ENCODE results near the gene ANXA1.
"Not testable (repeated sequence)": the region's sequence is repeated elsewhere in the genome, so short reads cannot be mapped to it uniquely, and the experiment has no call there.

Gene ANXA1

GRCh38 chr9:73168298-73168934 lies 16.8 kb downstream of the ANXA1 start:
- no peak overlapping the region for H3K27ac Mint-ChIP-seq
- ATAC-seq (replicated peaks) = peak in 1 of 2 donors; percentile 25
- peaks cover 0 to 6% of the 10 kb centered on the region in 2 donors for H3K27me3 Mint-ChIP-seq
- no peak for DNase-seq
- H3K4me3 Mint-ChIP-seq = no peak overlapping the region
- no peaks in the 10 kb centered on the region for H3K9me3 Mint-ChIP-seq
- no peaks in the 10 kb centered on the region for H3K36me3 Mint-ChIP-seq
- H3K4me1 Mint-ChIP-seq = peaks cover 1 to 14% of the 10 kb centered on the region in 2 donors

- DNase-seq = no peak
- Mint-ChIP-seq H3K9me3 (no peaks in the 10 kb centered on the region), H3K4me1 (peaks cover 1 to 14% of the 10 kb centered on the region in 2 donors)
Measured at GRCh38 chr9:73170185-73170957, 18.7 kb downstream of the ANXA1 start.

GRCh38 chr9:73172901-73173215 lies 21.2 kb downstream of the ANXA1 start:
- H3K4me1 Mint-ChIP-seq = peaks cover 1 to 10% of the 10 kb centered on the region in 2 donors
- DNase-seq (no peak), ATAC-seq (replicated peaks) (no peak)
- no peaks in the 10 kb centered on the region for H3K9me3 Mint-ChIP-seq
- no peak overlapping the region for H3K27ac Mint-ChIP-seq
- no peaks in the 10 kb centered on the region for H3K36me3 Mint-ChIP-seq
- H3K27me3 Mint-ChIP-seq = peaks cover 0 to 6% of the 10 kb centered on the region in 2 donors
- H3K4me3 Mint-ChIP-seq = no peak overlapping the region

More at GRCh38 chr9:73170185-73170957, 18.7 kb downstream of the ANXA1 start:
- Mint-ChIP-seq H3K27me3 (peaks cover 0 to 6% of the 10 kb centered on the region in 2 donors), H3K36me3 (no peaks in the 10 kb centered on the region), H3K4me3 (no peak overlapping the region), H3K27ac (no peak overlapping the region)
- ATAC-seq (replicated peaks) = no peak

GRCh38 chr9:73173557-73174329 lies 22.1 kb downstream of the ANXA1 start:
- ATAC-seq (replicated peaks) = no peak
- Mint-ChIP-seq H3K27ac (no peak overlapping the region), H3K4me1 (peaks cover 0 to 1% of the 10 kb centered on the region in 2 donors), H3K4me3 (no peak overlapping the region), H3K27me3 (peaks cover 0 to 6% of the 10 kb centered on the region in 2 donors), H3K9me3 (no peaks in the 10 kb centered on the region), H3K36me3 (no peaks in the 10 kb centered on the region)
- DNase-seq = no peak

GRCh38 chr9:73174330-73174980 lies 22.8 kb downstream of the ANXA1 start:
- DNase-seq (no peak), ATAC-seq (replicated peaks) (no peak)
- H3K27me3 Mint-ChIP-seq = peaks cover 0 to 6% of the 10 kb centered on the region in 2 donors
- peaks cover 0 to 2% of the 10 kb centered on the region in 2 donors for H3K4me1 Mint-ChIP-seq
- H3K9me3 Mint-ChIP-seq = no peaks in the 10 kb centered on the region
- no peak overlapping the region for H3K4me3 Mint-ChIP-seq
- no peak overlapping the region for H3K27ac Mint-ChIP-seq
- no peaks in the 10 kb centered on the region for H3K36me3 Mint-ChIP-seq

GRCh38 chr9:73176450-73176875 lies 24.8 kb downstream of the ANXA1 start:
- no peak overlapping the region for H3K4me3 Mint-ChIP-seq
- no peak for DNase-seq
- H3K36me3 Mint-ChIP-seq = no peaks in the 10 kb centered on the region
- no peak overlapping the region for H3K27ac Mint-ChIP-seq
- no peak for ATAC-seq (replicated peaks)
- peaks cover 0 to 2% of the 10 kb centered on the region in 2 donors for H3K4me1 Mint-ChIP-seq
- H3K9me3 Mint-ChIP-seq = no peaks in the 10 kb centered on the region
- peaks cover 0 to 6% of the 10 kb centered on the region in 2 donors for H3K27me3 Mint-ChIP-seq

- H3K36me3 Mint-ChIP-seq = no peaks in the 10 kb centered on the region
- no peak overlapping the region for H3K27ac Mint-ChIP-seq
- H3K4me3 Mint-ChIP-seq = no peak overlapping the region
- DNase-seq = no peak
- peaks cover 0 to 2% of the 10 kb centered on the region in 2 donors for H3K4me1 Mint-ChIP-seq
- no peak for ATAC-seq (replicated peaks)
- no peaks in the 10 kb centered on the region for H3K9me3 Mint-ChIP-seq
- H3K27me3 Mint-ChIP-seq = no peaks in the 10 kb centered on the region
Measured at GRCh38 chr9:73178044-73178443, 26.4 kb downstream of the ANXA1 start.

GRCh38 chr9:73179589-73179988 lies 27.9 kb downstream of the ANXA1 start:
- H3K4me3 Mint-ChIP-seq = no peak overlapping the region
- no peaks in the 10 kb centered on the region for H3K9me3 Mint-ChIP-seq
- peaks cover 0 to 2% of the 10 kb centered on the region in 2 donors for H3K4me1 Mint-ChIP-seq
- H3K27me3 Mint-ChIP-seq = no peaks in the 10 kb centered on the region
- ATAC-seq (replicated peaks) = peak in 1 of 2 donors; percentile 25
- H3K36me3 Mint-ChIP-seq = no peaks in the 10 kb centered on the region
- H3K27ac Mint-ChIP-seq = no peak overlapping the region
- DNase-seq = no peak

GRCh38 chr9:73180403-73180802 lies 28.7 kb downstream of the ANXA1 start:
- peaks cover under 1 to 4% of the 10 kb centered on the region in 2 donors for H3K27me3 Mint-ChIP-seq
- DNase-seq = no peak
- peaks cover 0 to 2% of the 10 kb centered on the region in 2 donors for H3K4me1 Mint-ChIP-seq
- H3K27ac Mint-ChIP-seq = no peak overlapping the region
- no peak overlapping the region for H3K4me3 Mint-ChIP-seq
- H3K9me3 Mint-ChIP-seq = no peaks in the 10 kb centered on the region
- ATAC-seq (replicated peaks) = no peak
- no peaks in the 10 kb centered on the region for H3K36me3 Mint-ChIP-seq

- peaks cover 0 to 2% of the 10 kb centered on the region in 2 donors for H3K4me1 Mint-ChIP-seq
- H3K27me3 Mint-ChIP-seq = peaks cover 5 to 13% of the 10 kb centered on the region in 2 donors
- ATAC-seq (replicated peaks) (no peak), DNase-seq (no peak)
- H3K9me3 Mint-ChIP-seq = no peaks in the 10 kb centered on the region
- no peak overlapping the region for H3K4me3 Mint-ChIP-seq
- H3K27ac Mint-ChIP-seq = no peak overlapping the region
- no peaks in the 10 kb centered on the region for H3K36me3 Mint-ChIP-seq
Measured at GRCh38 chr9:73182928-73183327, 31.3 kb downstream of the ANXA1 start.

GRCh38 chr9:73183428-73183827 lies 31.8 kb downstream of the ANXA1 start:
- no peaks in the 10 kb centered on the region for H3K9me3 Mint-ChIP-seq
- H3K36me3 Mint-ChIP-seq = no peaks in the 10 kb centered on the region
- ATAC-seq (replicated peaks) (no peak), DNase-seq (no peak)
- H3K27me3 Mint-ChIP-seq = peaks cover 5 to 13% of the 10 kb centered on the region in 2 donors
- H3K4me3 Mint-ChIP-seq = no peak overlapping the region
- H3K4me1 Mint-ChIP-seq = peaks cover 0 to 2% of the 10 kb centered on the region in 2 donors
- no peak overlapping the region for H3K27ac Mint-ChIP-seq

GRCh38 chr9:73183917-73184861 lies 32.5 kb downstream of the ANXA1 start:
- Mint-ChIP-seq H3K27ac (no peak overlapping the region), H3K27me3 (peaks cover 5 to 13% of the 10 kb centered on the region in 2 donors), H3K36me3 (no peaks in the 10 kb centered on the region), H3K9me3 (no peaks in the 10 kb centered on the region), H3K4me1 (peaks cover 0 to 2% of the 10 kb centered on the region in 2 donors), H3K4me3 (no peak overlapping the region)
- DNase-seq (no peak), ATAC-seq (replicated peaks) (no peak)

GRCh38 chr9:73191109-73191508 lies 39.4 kb downstream of the ANXA1 start:
- not testable (repeated sequence) for ATAC-seq (replicated peaks); H3K4me1 Mint-ChIP-seq; DNase-seq; H3K36me3 Mint-ChIP-seq; H3K27ac Mint-ChIP-seq; H3K27me3 Mint-ChIP-seq; H3K4me3 Mint-ChIP-seq; H3K9me3 Mint-ChIP-seq

Data from stimulated activated naive B cell treated with anti-CD40 and anti-IgM and Interleukin-4, amounts not matched to agents 10 μg/mL and 1 μg/mL and 100 μg/mL, for 72 hours (primary cell).